Loucy (cell line): Measurements from ENCODE around the gene CYP1B1.

ENCODE experiments used
- H2AFZ ChIP-seq: fragments of 200-600 bp; sonication (generic); 2 replicates; pipeline ENCODE4 v1.6.0; 2016; ENCODE audit warnings: antibody characterized with exemption, mild to moderate bottlenecking, low read length, moderate library complexity
- H3F3A ChIP-seq: fragments of 200-600 bp; 2 replicates; pipeline ENCODE4 v1.6.0; 2016; ENCODE audit warnings: antibody characterized with exemption, low read depth, mild to moderate bottlenecking
- H3K27me3 ChIP-seq: fragments of 200-600 bp; sonication (generic); 2 replicates; pipeline ENCODE4 v1.6.1; 2014; ENCODE audit warnings: low read length, mild to moderate bottlenecking; ENCODE audit not compliant: insufficient read depth, poor library complexity, severe bottlenecking
- H3K36me3 ChIP-seq: fragments of 200-600 bp; sonication (generic); 2 replicates; pipeline ENCODE4 v1.6.1; 2016; ENCODE audit warnings: low read length; ENCODE audit not compliant: insufficient read depth
- H3K4me1 ChIP-seq: fragments of 200-600 bp; sonication (generic); 2 replicates; pipeline ENCODE4 v1.5.1; 2014; ENCODE audit warnings: low read length, mild to moderate bottlenecking; ENCODE audit not compliant: insufficient read depth, poor library complexity, severe bottlenecking
- H3K4me2 ChIP-seq: fragments of 200-600 bp; sonication (generic); 2 replicates; pipeline ENCODE4 v1.6.0; 2014; ENCODE audit warnings: antibody characterized with exemption, low read length, low read depth, mild to moderate bottlenecking; ENCODE audit not compliant: poor library complexity, severe bottlenecking
- H3K4me3 ChIP-seq: fragments of 200-600 bp; sonication (generic); 2 replicates; pipeline ENCODE4 v1.5.1; 2014; ENCODE audit warnings: low read length, mild to moderate bottlenecking, mixed read lengths; ENCODE audit not compliant: poor library complexity, severe bottlenecking
- H3K79me2 ChIP-seq: fragments of 200-600 bp; sonication (generic); 2 replicates; pipeline ENCODE4 v1.6.1; 2014; ENCODE audit warnings: low read length; ENCODE audit not compliant: insufficient read depth
- H3K9ac ChIP-seq: fragments of 200-600 bp; sonication (generic); 2 replicates; pipeline ENCODE4 v1.6.0; 2014; ENCODE audit warnings: mild to moderate bottlenecking, low read depth, low read length, moderate library complexity; ENCODE audit not compliant: poor library complexity, severe bottlenecking
- H3K9me2 ChIP-seq: fragments of 200-600 bp; sonication (generic); replicated peaks from 2 replicates; pipeline ENCODE4 v1.6.1; 2016; ENCODE audit warnings: low read depth, low read length, mixed read lengths
- H3K9me3 ChIP-seq: fragments of 200-600 bp; sonication (generic); 2 replicates; pipeline ENCODE4 v1.6.1; 2014; ENCODE audit warnings: mild to moderate bottlenecking, antibody characterized with exemption, low read length, low read depth; ENCODE audit not compliant: insufficient read depth
- H4K20me1 ChIP-seq: fragments of 200-600 bp; sonication (generic); 2 replicates; pipeline ENCODE4 v1.6.0; 2014; ENCODE audit warnings: antibody characterized with exemption, low read length, mild to moderate bottlenecking; ENCODE audit not compliant: insufficient read depth, poor library complexity, severe bottlenecking
- CTCF ChIP-seq: fragments of 200-600 bp; sonication (generic); conservative IDR thresholded peaks from 2 replicates; pipeline ENCODE4 v1.5.1; 2014; ENCODE audit warnings: mild to moderate bottlenecking, antibody characterized with exemption, low read length
- EZH2phosphoT487 ChIP-seq: fragments of 200-600 bp; IDR thresholded peaks from 2 replicates; pipeline ENCODE4 v1.6.1; 2018; ENCODE audit warnings: antibody characterized with exemption, mild to moderate bottlenecking, moderate library complexity, borderline replicate concordance

Gene CYP1B1

GRCh38 chr2:38035968-38036367 lies 40.0 kb downstream of the CYP1B1 start:
- Histone ChIP-seq H3K4me2 (no peak overlapping the region), H3K9me2 (no peaks in the 10 kb centered on the region), H3K9me3 (no peaks in the 10 kb centered on the region), H3F3A (no peaks in the 10 kb centered on the region), H3K27me3 (no peaks in the 10 kb centered on the region), H4K20me1 (no peaks in the 10 kb centered on the region), H3K36me3 (no peaks in the 10 kb centered on the region), H3K4me3 (no peak overlapping the region), H2AFZ (no peak overlapping the region), H3K79me2 (no peaks in the 10 kb centered on the region), H3K9ac (no peak overlapping the region), H3K4me1 (no peaks in the 10 kb centered on the region)
- TF ChIP-seq CTCF (no peak), EZH2phosphoT487 (no peak)

GRCh38 chr2:38033646-38034045 lies 42.3 kb downstream of the CYP1B1 start:
- Histone ChIP-seq H3K4me2 (no peak overlapping the region), H3K9me3 (no peaks in the 10 kb centered on the region), H3K36me3 (no peaks in the 10 kb centered on the region), H3K79me2 (no peaks in the 10 kb centered on the region), H3K4me1 (no peaks in the 10 kb centered on the region), H3K4me3 (no peak overlapping the region), H4K20me1 (no peaks in the 10 kb centered on the region), H3F3A (no peaks in the 10 kb centered on the region), H3K27me3 (no peaks in the 10 kb centered on the region), H2AFZ (no peak overlapping the region), H3K9ac (no peak overlapping the region), H3K9me2 (no peaks in the 10 kb centered on the region)
- TF ChIP-seq EZH2phosphoT487 (no peak), CTCF (no peak)

- Histone ChIP-seq H3K79me2 (no peaks in the 10 kb centered on the region), H3K9ac (no peak overlapping the region), H3K9me3 (no peaks in the 10 kb centered on the region), H3F3A (no peaks in the 10 kb centered on the region), H3K27me3 (no peaks in the 10 kb centered on the region), H3K9me2 (no peaks in the 10 kb centered on the region), H4K20me1 (no peaks in the 10 kb centered on the region), H2AFZ (no peak overlapping the region; the same call in 1 of the 2 replicates), H3K4me3 (no peak overlapping the region), H3K4me2 (peak overlapping the region; percentile 23), H3K4me1 (no peaks in the 10 kb centered on the region), H3K36me3 (no peaks in the 10 kb centered on the region)
- TF ChIP-seq CTCF (no peak), EZH2phosphoT487 (no peak)
These were observed 43.0 kb downstream of the CYP1B1 start for GRCh38 chr2:38032946-38033345.
